HG02884 (cell line): Measurements from ENCODE around the gene ITGAE.

Source experiments
- ATAC-seq: cut with Tn5 transposase; IDR thresholded peaks from one replicate; pipeline ENCODE4 v1.9.1; 2021; ENCODE audit warnings: mild to moderate bottlenecking, moderate library complexity; ENCODE audit not compliant: unreplicated experiment

The ITGAE gene

GRCh38 chr17:3672571-3672970, 128.4 kb downstream of the ITGAE start:
- ATAC-seq, result no peak

DNA sequence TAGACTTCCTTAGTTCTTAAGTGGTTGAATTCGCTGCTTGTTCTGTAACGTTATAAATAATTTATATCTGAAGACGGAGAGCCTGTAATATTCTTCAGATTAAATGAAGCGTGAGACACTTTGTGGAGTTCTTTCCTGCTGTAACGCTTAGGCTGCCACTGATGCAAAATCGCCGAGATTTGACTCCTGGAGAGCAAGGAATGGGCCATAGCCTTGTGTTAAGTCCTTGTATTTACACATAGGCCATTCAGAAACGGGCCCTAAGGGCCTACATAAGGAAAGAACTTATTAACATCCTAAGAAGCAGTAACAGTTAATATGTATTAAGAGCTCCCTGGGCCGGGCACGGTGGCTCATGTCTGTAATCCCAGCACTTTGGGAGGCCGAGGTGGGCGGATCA, 131.4 kb downstream of the ITGAE start:
- no peak for ATAC-seq

GRCh38 chr17:3669085-3669347, 132.0 kb downstream of the ITGAE start:
- ATAC-seq, result no peak

DNA sequence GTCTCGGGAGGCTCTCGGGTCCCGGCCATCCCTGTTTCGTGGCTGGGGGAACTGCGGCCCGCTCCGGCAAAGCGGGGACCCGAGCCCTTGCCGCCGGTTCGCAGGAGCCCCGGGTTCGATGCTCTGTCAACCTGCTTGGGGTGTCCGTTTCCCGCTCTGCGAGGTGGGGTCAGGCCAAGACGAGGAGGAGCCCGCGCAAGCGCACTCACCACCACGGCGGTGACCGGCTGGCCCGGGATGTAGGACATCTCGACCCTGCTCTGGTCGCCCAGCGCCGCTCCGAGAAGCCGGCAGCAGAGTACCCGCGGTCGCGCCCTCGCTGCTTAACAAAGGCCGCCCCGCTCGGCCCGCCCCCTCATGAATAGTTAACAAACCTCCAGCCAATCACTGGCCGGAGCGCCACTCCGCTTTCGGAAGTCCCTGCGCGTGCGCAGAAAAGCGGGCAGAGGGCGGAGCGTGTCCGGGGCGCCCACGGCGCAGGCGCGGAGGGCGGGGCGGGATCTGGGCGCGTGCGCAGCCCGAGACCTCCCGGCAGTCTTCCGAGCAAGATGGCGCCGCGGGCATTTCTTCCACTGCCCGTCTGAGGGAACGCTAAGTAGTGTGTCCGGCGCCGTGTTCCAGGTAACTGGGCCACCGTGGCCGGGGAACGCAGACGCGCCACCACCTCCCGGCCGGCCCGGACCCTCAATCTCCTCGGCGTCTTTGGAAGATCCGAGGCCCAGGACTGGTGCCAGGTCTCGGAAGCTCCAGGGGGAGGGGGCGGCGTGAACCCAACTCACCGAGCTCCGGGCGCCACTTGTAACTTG, 132.5 kb downstream of the ITGAE start, which contains the start of the genes EMC6 and TAX1BP3:
Gene EMC6, plus strand, starts transcription at position 534 of the 806 bp plus-strand sequence. CDS start 335 bp downstream, outside the sequence.
Gene TAX1BP3, minus strand, starts transcription at position 300 of the 806 bp plus-strand sequence. Its CDS starts 52 bp downstream, at position 248.
- peak; percentile 85 for ATAC-seq

DNA sequence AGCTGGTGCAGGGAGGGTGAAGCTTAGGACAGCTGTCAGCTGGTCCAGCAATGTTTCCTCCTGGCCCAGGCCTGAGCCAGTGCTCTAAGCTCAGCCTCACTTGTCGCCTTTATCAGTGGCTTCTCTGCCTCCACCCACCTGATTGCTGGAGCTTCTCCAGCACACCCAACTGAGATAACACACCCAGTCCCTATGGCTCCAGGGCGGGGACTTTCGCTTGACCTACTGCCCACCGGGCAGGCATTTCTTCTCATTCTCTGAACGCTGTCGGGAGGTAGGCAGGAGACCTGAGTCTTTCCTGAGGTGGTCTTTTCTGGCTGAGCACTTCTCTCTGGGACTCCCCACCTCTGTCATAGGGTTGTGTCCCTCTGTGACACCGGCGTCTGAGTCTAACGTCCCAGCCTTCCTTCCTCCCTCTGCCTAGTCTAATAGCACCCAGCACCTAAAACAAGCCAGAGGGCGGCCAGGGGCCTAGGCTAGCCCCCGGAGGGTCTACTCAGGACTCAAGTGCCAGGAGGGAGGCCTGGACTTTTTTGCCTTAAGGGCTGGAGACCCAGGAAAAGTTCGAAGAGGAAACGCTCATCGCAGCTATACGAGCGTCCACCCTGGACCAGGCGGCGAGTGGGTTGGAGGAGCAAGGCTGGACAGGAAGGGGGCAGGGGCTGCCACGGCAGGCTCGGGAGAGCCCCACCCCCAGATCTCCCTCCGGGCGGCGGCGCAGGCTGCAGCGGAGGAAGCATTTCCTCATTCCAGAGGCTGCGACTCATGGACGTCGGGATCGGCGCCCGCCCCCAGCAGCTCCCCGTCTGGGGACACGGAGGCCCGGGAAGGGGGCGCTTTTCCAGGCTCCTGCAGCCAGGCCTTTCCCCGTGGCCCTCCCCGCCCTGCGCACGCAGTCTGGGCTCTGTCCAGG, 133.4 kb downstream of the ITGAE start:
- ATAC-seq, result no peak

DNA sequence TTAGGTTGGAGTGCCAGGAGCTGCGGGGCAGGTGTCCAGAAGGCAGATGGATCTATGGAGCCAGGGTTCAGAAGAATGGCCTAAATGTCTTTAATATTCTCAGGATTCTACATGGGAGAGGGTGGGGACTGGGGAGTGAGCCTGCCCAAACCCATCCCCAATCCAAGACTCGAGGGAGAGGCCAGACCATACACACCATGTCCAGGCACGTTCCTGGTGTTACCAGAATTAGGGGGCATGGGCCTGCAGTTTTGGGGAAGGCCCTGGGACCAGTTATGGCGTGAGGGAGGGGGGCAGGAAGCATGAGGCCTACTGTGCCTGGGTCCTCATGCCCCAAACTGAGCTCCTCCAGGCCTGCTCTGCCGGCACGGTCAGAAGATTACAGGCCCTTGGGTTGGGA, 134.5 kb downstream of the ITGAE start:
- ATAC-seq, result no peak

GRCh38 chr17:3665834-3666233, 135.2 kb downstream of the ITGAE start:
- ATAC-seq, result no peak
